Measurements from ENCODE around the gene TMEM260. TPM values are rescaled to one million over a fixed set of nuclear protein-coding genes. Genes with fewer than 3 reads are reported as not detected.
A peak's percentile ranks its signal among the peaks of the same experiment; 100 is the strongest.

Gene TMEM260
- total RNA-seq, 1 experiment from 2014 or later = 17.8 TPM

- intact Hi-C loops (cut with micrococcal nuclease) = no loop called here
- Histone ChIP-seq H3K9me3 (ENCODE audit: low read length) (no peaks in the 10 kb centered on the region), H3K4me2 (ENCODE audit: low read length) (no peak overlapping the region), H3F3A (ENCODE audit: low read length, unreplicated experiment) (no peaks in the 10 kb centered on the region), H2AFZ (ENCODE audit: low read length) (no peak overlapping the region), H3K36me3 (ENCODE audit: low read depth, low read length) (no peaks in the 10 kb centered on the region), H4K20me1 (ENCODE audit: low read length) (no peaks in the 10 kb centered on the region), H3K27me3 (ENCODE audit: low read length) (peaks cover 87% of the 10 kb centered on the region), H3K9me2 (replicated peaks; ENCODE audit: low read length) (0 out of 2 replicates have a peak, but pooled peaks cover 3% of the 10 kb centered on the region), H3K27ac (ENCODE audit: low read length) (no peak overlapping the region), H3K9ac (ENCODE audit: low read length) (no peak overlapping the region), H3K79me2 (ENCODE audit: low read length) (no peaks in the 10 kb centered on the region), H3K4me1 (ENCODE audit: insufficient read depth, low read length) (no peaks in the 10 kb centered on the region), H3K4me3 (ENCODE audit: low read length) (no peak overlapping the region)
- no peak for DNase-seq
- BruUV-seq (replicated peaks) = no TSS peak
- ChIA-PET POLR2A (ENCODE audit: unreplicated experiment) (no interaction called here), CTCF (no interaction called here)
- TF ChIP-seq EZH2 (IDR thresholded peaks at IDR 0.05; ENCODE audit: low read length, unreplicated experiment) = no peak
- no peak for TF ChIP-seq CTCF (conservative IDR thresholded peaks at IDR 0.05; ENCODE audit: low read depth, low read length)
- no peak for TF ChIP-seq EZH2phosphoT487 (IDR thresholded peaks at IDR 0.05; ENCODE audit: borderline replicate concordance, low read length)
- no peak for ATAC-seq
Observed at GRCh38 chr14:56534656-56535055, 44.9 kb upstream of the TMEM260 start.

- CTCF ChIA-PET = no interaction called here
Observed at GRCh38 chr14:56539862-56540261, 39.7 kb upstream of the TMEM260 start.

More at GRCh38 chr14:56539862-56540261, 39.7 kb upstream of the TMEM260 start:
- BruUV-seq (replicated peaks) = no TSS peak
- no peak overlapping the region for H3K27ac ChIP-seq (ENCODE audit: low read length)
- no peaks in the 10 kb centered on the region for H4K20me1 ChIP-seq (ENCODE audit: low read length)
- TF ChIP-seq EZH2 (IDR thresholded peaks at IDR 0.05; ENCODE audit: low read length, unreplicated experiment) (no peak), CTCF (conservative IDR thresholded peaks at IDR 0.05; ENCODE audit: low read depth, low read length) (no peak), EZH2phosphoT487 (IDR thresholded peaks at IDR 0.05; ENCODE audit: borderline replicate concordance, low read length) (no peak)
- peaks cover 70% of the 10 kb centered on the region for H3K27me3 ChIP-seq (ENCODE audit: low read length)
- H3K9me2 ChIP-seq (replicated peaks; ENCODE audit: low read length) = 0 out of 2 replicates have a peak, but pooled peaks cover 3% of the 10 kb centered on the region
- POLR2A ChIA-PET (ENCODE audit: unreplicated experiment) = no interaction called here
- ATAC-seq (no peak), DNase-seq (no peak)
- no peak overlapping the region for H3K4me3 ChIP-seq (ENCODE audit: low read length)
- no peaks in the 10 kb centered on the region for H3K36me3 ChIP-seq (ENCODE audit: low read depth, low read length)
- H3F3A ChIP-seq (ENCODE audit: low read length, unreplicated experiment) = no peaks in the 10 kb centered on the region
- no peaks in the 10 kb centered on the region for H3K9me3 ChIP-seq (ENCODE audit: low read length)
- H2AFZ ChIP-seq (ENCODE audit: low read length) = 0 out of 2 replicates have a peak overlapping the region, but pooled peaks have one; percentile 16
- H3K4me1 ChIP-seq (ENCODE audit: insufficient read depth, low read length) = no peaks in the 10 kb centered on the region
- no peak overlapping the region for H3K9ac ChIP-seq (ENCODE audit: low read length)
- H3K4me2 ChIP-seq (ENCODE audit: low read length) = no peak overlapping the region
- no peaks in the 10 kb centered on the region for H3K79me2 ChIP-seq (ENCODE audit: low read length)
- intact Hi-C loops (cut with micrococcal nuclease) = no loop called here
